ENCODE results near the gene SMARCAL1.

SMARCAL1 gene

GRCh38 chr2:216477283-216478035 lies 65.2 kb downstream of the SMARCAL1 start:
- no peak for DNase-seq

GRCh38 chr2:216478151-216478550 lies 65.9 kb downstream of the SMARCAL1 start:
- no peak for DNase-seq

GRCh38 chr2:216478791-216479190 lies 66.5 kb downstream of the SMARCAL1 start:
- no peak for DNase-seq

GRCh38 chr2:216480221-216480620 lies 67.9 kb downstream of the SMARCAL1 start:
- DNase-seq: no peak

GRCh38 chr2:216482640-216483039 lies 70.4 kb downstream of the SMARCAL1 start:
- DNase-seq: no peak

GRCh38 chr2:216485237-216485636 lies 73.0 kb downstream of the SMARCAL1 start:
- no peak for DNase-seq

- no peak for DNase-seq
These were observed 73.5 kb downstream of the SMARCAL1 start for GRCh38 chr2:216485745-216486144.

GRCh38 chr2:216486271-216486670 lies 74.0 kb downstream of the SMARCAL1 start:
- DNase-seq: no peak

- no peak for DNase-seq
These were observed 74.4 kb downstream of the SMARCAL1 start for GRCh38 chr2:216486708-216487107.

GRCh38 chr2:216490061-216490460 lies 77.8 kb downstream of the SMARCAL1 start:
- no peak for DNase-seq

- DNase-seq: no peak
These were observed 79.7 kb downstream of the SMARCAL1 start for GRCh38 chr2:216491793-216492596.

- DNase-seq: no peak
These were observed 80.5 kb downstream of the SMARCAL1 start for GRCh38 chr2:216492597-216493333.

- DNase-seq: no peak
These were observed 81.0 kb downstream of the SMARCAL1 start for GRCh38 chr2:216493334-216493685.

GRCh38 chr2:216495656-216496055 lies 83.4 kb downstream of the SMARCAL1 start:
- DNase-seq: no peak

- DNase-seq: no peak
These were observed 85.2 kb downstream of the SMARCAL1 start for GRCh38 chr2:216497382-216498069.

- no peak for DNase-seq
These were observed 85.7 kb downstream of the SMARCAL1 start for GRCh38 chr2:216498070-216498378.

GRCh38 chr2:216498379-216499352 lies 86.4 kb downstream of the SMARCAL1 start, which contains the start of gene RPL37A:
Gene RPL37A (plus strand): TSS chr2:216498844. CDS start chr2:216498875, 31 bp downstream.
- DNase-seq: peak; percentile 84 to 89

GRCh38 chr2:216499641-216500218 lies 87.4 kb downstream of the SMARCAL1 start:
- no peak for DNase-seq

GRCh38 chr2:216500572-216500971 lies 88.3 kb downstream of the SMARCAL1 start:
- no peak for DNase-seq

- DNase-seq: no peak
These were observed 89.6 kb downstream of the SMARCAL1 start for GRCh38 chr2:216501854-216502253.

Data from NCI-H1930 (cell line).